ENCODE results near the gene HDAC4. TPM values are rescaled to one million over a fixed set of nuclear protein-coding genes. Genes with fewer than 3 reads are reported as not detected.

HDAC4 gene
- total and polyA plus RNA-seq, 9 of the 15 experiments (the other 6 are each of a cell fraction or from before 2014, with no cell fraction given): 0.11 to 20.2 (median 4.0) TPM

DNA sequence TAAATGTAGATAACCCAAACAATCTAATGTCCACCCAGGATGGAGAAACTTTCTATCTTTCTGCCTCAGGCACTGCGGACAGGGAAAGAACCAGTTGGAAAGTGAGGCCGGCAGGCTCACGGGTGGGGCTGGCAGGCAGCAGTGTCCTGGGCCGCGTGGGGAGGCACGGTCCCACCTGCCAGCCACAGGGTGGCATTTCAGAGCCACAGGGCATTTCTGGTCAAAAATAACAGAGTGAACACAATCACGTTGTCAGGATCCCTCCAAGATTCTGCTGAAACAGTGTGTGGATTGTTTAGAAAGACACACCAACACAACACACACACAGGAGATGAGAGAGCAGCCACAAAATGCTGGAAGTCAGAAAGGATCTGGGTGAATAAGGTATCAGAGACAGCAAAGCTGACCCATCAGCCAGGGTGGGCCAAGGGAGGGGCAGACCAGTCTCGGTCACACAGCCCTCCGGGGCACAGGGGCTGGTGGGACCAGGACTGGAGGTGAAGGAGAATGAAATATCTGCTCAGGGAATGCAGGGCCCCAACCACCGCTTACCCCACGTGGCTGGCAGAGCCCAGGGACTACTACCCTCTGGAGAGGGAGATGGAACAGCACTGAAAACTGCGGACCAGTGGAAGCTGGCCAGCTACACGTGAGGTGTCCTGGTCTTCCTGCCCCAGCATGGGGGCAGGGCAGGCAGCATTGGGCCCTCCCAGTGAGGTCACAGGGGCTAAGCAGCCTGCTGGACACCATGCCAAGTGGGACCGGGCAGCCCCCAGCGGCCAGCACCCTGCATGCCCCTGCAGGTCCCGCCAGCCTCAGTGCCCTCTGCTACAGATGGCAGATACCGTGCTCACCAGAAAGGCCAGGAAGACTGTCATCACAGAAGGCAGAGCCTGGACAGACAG is 173.9 kb downstream of the HDAC4 start:
- ChIA-PET POLR2A (no interaction called here), CTCF (ENCODE audit: low intra/inter-chr PET ratio) (no interaction called here)
- no peaks in the 10 kb centered on the region; the same call in 1 of the 3 replicates for H3K79me2 ChIP-seq (ENCODE audit: control insufficient read depth, insufficient read depth, low read length)
- H4K20me1 ChIP-seq (replicated peaks; ENCODE audit: control insufficient read depth, insufficient read depth, low read length): peaks cover 9% of the 10 kb centered on the region
- intact Hi-C loops (cut with micrococcal nuclease) (no loop called here), in situ Hi-C loops (cut with MboI) (no loop called here)
- no peak for ATAC-seq
- TF ChIP-seq HMG20B (CRISPR knock-in tag; IDR thresholded peaks at IDR 0.05): no peak
- TF ChIP-seq, protein P1, sequence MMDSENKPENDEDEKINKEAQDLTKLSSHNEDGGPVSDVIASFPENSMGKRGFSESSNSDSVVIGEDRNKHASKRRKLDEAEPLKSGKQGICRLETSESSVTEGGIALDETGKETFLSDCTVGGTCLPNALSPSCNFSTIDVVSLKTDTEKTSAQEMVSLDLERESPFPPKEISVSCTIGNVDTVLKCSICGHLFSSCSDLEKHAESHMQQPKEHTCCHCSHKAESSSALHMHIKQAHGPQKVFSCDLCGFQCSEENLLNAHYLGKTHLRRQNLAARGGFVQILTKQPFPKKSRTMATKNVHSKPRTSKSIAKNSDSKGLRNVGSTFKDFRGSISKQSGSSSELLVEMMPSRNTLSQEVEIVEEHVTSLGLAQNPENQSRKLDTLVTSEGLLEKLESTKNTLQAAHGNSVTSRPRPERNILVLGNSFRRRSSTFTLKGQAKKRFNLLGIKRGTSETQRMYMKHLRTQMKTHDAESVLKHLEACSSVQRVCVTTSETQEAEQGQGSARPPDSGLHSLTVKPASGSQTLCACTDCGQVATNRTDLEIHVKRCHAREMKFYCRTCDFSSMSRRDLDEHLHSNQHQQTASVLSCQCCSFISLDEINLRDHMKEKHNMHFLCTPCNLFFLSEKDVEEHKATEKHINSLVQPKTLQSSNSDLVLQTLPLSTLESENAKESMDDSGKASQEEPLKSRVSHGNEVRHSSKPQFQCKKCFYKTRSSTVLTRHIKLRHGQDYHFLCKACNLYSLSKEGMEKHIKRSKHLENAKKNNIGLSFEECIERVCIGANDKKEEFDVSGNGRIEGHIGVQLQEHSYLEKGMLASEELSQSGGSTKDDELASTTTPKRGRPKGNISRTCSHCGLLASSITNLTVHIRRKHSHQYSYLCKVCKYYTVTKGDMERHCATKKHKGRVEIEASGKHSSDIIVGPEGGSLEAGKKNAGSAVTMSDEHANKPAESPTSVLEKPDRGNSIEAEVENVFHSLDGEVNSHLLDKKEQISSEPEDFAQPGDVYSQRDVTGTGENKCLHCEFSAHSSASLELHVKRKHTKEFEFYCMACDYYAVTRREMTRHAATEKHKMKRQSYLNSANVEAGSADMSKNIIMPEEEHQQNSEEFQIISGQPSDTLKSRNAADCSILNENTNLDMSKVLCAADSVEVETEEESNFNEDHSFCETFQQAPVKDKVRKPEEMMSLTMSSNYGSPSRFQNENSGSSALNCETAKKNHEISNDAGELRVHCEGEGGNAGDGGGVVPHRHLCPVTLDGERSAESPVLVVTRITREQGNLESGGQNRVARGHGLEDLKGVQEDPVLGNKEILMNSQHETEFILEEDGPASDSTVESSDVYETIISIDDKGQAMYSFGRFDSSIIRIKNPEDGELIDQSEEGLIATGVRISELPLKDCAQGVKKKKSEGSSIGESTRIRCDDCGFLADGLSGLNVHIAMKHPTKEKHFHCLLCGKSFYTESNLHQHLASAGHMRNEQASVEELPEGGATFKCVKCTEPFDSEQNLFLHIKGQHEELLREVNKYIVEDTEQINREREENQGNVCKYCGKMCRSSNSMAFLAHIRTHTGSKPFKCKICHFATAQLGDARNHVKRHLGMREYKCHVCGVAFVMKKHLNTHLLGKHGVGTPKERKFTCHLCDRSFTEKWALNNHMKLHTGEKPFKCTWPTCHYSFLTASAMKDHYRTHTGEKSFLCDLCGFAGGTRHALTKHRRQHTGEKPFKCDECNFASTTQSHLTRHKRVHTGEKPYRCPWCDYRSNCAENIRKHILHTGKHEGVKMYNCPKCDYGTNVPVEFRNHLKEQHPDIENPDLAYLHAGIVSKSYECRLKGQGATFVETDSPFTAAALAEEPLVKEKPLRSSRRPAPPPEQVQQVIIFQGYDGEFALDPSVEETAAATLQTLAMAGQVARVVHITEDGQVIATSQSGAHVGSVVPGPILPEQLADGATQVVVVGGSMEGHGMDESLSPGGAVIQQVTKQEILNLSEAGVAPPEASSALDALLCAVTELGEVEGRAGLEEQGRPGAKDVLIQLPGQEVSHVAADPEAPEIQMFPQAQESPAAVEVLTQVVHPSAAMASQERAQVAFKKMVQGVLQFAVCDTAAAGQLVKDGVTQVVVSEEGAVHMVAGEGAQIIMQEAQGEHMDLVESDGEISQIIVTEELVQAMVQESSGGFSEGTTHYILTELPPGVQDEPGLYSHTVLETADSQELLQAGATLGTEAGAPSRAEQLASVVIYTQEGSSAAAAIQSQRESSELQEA (IDR thresholded peaks at IDR 0.05; ENCODE audit: low read depth): no peak
- no peak for DNase-seq (ENCODE audit: extremely low read depth in 1 of 4, low spot score in 3 of 4)
- no peaks in the 10 kb centered on the region for H3K9me1 ChIP-seq (ENCODE audit: control insufficient read depth, insufficient read depth, low read length)
- no peak overlapping the region for H3K4me3 ChIP-seq
- H3K27ac ChIP-seq (ENCODE audit: extremely low read depth, low read depth, low read length): no peak overlapping the region
- H3K36me3 ChIP-seq (ENCODE audit: control insufficient read depth, insufficient read depth, low read length): no peaks in the 10 kb centered on the region
- no peaks in the 10 kb centered on the region for H3K9me3 ChIP-seq (replicated peaks; ENCODE audit: control insufficient read depth, insufficient read depth, low read depth, low read length)
- peak overlapping the region in 1 of 2 experiments; percentile 64; a peak in 1 of 4 replicates for H3K9ac ChIP-seq (ENCODE audit: insufficient read depth in 1 of 2, low read depth in 2 of 2, low read length in 2 of 2)
- BruUV-seq (replicated peaks): no TSS peak
- H3K27me3 ChIP-seq (ENCODE audit: control insufficient read depth in 2 of 2, insufficient read depth in 2 of 2, low read length in 2 of 2): no peaks in the 10 kb centered on the region
- H2AFZ ChIP-seq (ENCODE audit: low read depth, low read length): no peak overlapping the region
- no peak for FAIRE-seq
- WGBS (ENCODE audit: insufficient coverage, low coverage, missing lambda C conversion rate): 68% methylated on average over 12 of the region's 17 CpGs
- no peak overlapping the region for H3K4me2 ChIP-seq (ENCODE audit: insufficient read depth, low read length)
- H3K4me1 ChIP-seq (replicated peaks in 1 of 2; ENCODE audit: control insufficient read depth in 2 of 2, insufficient read depth in 2 of 2, low read length in 2 of 2): peaks cover 0 to 17% of the 10 kb centered on the region in 2 experiments; a peak in 2 of 5 replicates
